Fibroblast of gingiva (primary cell): ENCODE data around the gene SLC5A6.
A peak's percentile ranks its signal among the peaks of the same experiment; 100 is the strongest.

Source experiments
- DNase-seq: peaks from one replicate; pipeline ENCODE4 v3.0.0-alpha.2; 2011; ENCODE audit warnings: low read depth

The SLC5A6 gene

GRCh38 chr2:27236626-27237025 is 24.6 kb upstream of the SLC5A6 start:
- no peak for DNase-seq

- no peak for DNase-seq
These were observed 24.1 kb upstream of the SLC5A6 start for GRCh38 chr2:27236136-27236535.

GRCh38 chr2:27233341-27233740 is 21.3 kb upstream of the SLC5A6 start:
- DNase-seq = no peak

- no peak for DNase-seq
These were observed 19.9 kb upstream of the SLC5A6 start for GRCh38 chr2:27231921-27232320.

- no peak for DNase-seq
These were observed 15.4 kb upstream of the SLC5A6 start for GRCh38 chr2:27227501-27227900.

GRCh38 chr2:27225526-27225925 is 13.5 kb upstream of the SLC5A6 start:
- DNase-seq = no peak

- DNase-seq = no peak
These were observed 11.3 kb upstream of the SLC5A6 start for GRCh38 chr2:27223416-27223815.

GRCh38 chr2:27222407-27222806 is 10.3 kb upstream of the SLC5A6 start:
- DNase-seq = no peak

- DNase-seq = no peak
These were observed 9.1 kb upstream of the SLC5A6 start for GRCh38 chr2:27221166-27221565.

- no peak for DNase-seq
These were observed 8.0 kb upstream of the SLC5A6 start for GRCh38 chr2:27220091-27220490.

GRCh38 chr2:27219091-27219490 is 7.0 kb upstream of the SLC5A6 start:
- no peak for DNase-seq

- no peak for DNase-seq
These were observed 6.5 kb upstream of the SLC5A6 start for GRCh38 chr2:27218614-27219013.

GRCh38 chr2:27217173-27218121 is 5.4 kb upstream of the SLC5A6 start, which contains the start of gene CAD:
CAD (plus strand) TSS chr2:27217369; CDS start chr2:27217552, 183 bp downstream.
- DNase-seq = peak; percentile 78

- DNase-seq = no peak
These were observed 4.5 kb upstream of the SLC5A6 start for GRCh38 chr2:27216416-27217137.

GRCh38 chr2:27214941-27215340 is 2.9 kb upstream of the SLC5A6 start:
- peak; percentile 23 for DNase-seq

GRCh38 chr2:27212626-27213471 is 781 bp upstream of the SLC5A6 start:
- DNase-seq = peak; percentile 79

GRCh38 chr2:27211241-27211942 is 676 bp downstream of the SLC5A6 start:
- no peak for DNase-seq

GRCh38 chr2:27209621-27210401 is 2.3 kb downstream of the SLC5A6 start:
- DNase-seq = peak; percentile 48

GRCh38 chr2:27208486-27209050 is 3.5 kb downstream of the SLC5A6 start:
- DNase-seq = no peak

GRCh38 chr2:27206346-27206745 is 5.7 kb downstream of the SLC5A6 start:
- no peak for DNase-seq
